ENCODE data around the gene C22orf23.

DNA sequence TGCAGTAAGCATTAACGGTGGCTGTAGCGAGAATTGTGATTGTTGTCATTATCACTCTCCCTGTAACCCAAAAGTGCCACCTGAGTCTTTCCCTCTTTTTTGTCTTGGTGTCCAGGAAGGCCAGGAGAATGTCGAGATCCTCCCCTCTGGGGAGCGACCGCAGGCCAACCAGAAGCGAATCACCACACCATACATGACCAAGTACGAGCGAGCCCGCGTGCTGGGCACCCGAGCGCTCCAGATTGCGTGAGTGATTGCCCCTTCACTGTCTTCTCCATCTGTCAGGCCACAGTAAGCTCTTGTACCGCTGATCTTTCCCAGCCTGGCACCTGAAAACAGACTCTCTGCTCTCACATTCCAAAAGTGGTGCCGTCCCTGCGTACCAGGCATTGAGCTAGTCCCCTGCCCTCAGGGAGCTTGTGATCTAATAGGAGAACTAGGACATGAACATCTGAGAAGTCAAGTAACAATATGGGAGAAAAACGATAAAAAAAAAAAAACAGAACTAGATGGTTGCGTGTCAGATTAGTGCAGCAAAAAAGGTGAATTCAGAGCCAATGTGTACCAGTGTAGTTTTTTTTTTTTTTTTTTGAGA is 5.9 kb upstream of the C22orf23 start:
- no peak for TF ChIP-seq SMC3 (IDR thresholded peaks at IDR 0.05; ENCODE audit: low read length)
- TF ChIP-seq ZNF20 (CRISPR knock-in tag; IDR thresholded peaks at IDR 0.05), result no peak
- TF ChIP-seq ZBTB40 (IDR thresholded peaks at IDR 0.05), result no peak
- TF ChIP-seq ZBTB40 (CRISPR knock-in tag; IDR thresholded peaks at IDR 0.05), result no peak
- no peak for TF ChIP-seq CTCF (CRISPR knock-in tag; IDR thresholded peaks at IDR 0.05)
- TF ChIP-seq, protein P1, sequence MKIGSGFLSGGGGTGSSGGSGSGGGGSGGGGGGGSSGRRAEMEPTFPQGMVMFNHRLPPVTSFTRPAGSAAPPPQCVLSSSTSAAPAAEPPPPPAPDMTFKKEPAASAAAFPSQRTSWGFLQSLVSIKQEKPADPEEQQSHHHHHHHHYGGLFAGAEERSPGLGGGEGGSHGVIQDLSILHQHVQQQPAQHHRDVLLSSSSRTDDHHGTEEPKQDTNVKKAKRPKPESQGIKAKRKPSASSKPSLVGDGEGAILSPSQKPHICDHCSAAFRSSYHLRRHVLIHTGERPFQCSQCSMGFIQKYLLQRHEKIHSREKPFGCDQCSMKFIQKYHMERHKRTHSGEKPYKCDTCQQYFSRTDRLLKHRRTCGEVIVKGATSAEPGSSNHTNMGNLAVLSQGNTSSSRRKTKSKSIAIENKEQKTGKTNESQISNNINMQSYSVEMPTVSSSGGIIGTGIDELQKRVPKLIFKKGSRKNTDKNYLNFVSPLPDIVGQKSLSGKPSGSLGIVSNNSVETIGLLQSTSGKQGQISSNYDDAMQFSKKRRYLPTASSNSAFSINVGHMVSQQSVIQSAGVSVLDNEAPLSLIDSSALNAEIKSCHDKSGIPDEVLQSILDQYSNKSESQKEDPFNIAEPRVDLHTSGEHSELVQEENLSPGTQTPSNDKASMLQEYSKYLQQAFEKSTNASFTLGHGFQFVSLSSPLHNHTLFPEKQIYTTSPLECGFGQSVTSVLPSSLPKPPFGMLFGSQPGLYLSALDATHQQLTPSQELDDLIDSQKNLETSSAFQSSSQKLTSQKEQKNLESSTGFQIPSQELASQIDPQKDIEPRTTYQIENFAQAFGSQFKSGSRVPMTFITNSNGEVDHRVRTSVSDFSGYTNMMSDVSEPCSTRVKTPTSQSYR (CRISPR knock-in tag; IDR thresholded peaks at IDR 0.05; ENCODE audit: borderline replicate concordance), result no peak
- no peak for TF ChIP-seq ZNF30 (CRISPR knock-in tag; IDR thresholded peaks at IDR 0.05)
- no peak for TF ChIP-seq MYPOP (CRISPR knock-in tag; IDR thresholded peaks at IDR 0.05)

Measured in HepG2 (cell line).